Raji (cell line): ENCODE measurements around the gene SLC25A43.

Experiments used
- POLR2A ChIP-seq: IDR thresholded peaks from 2 replicates; pipeline ENCODE4 v1.6.1; 2011; ENCODE audit warnings: low read depth, low read length, control low read depth; ENCODE audit not compliant: insufficient read depth

The SLC25A43 gene

DNA sequence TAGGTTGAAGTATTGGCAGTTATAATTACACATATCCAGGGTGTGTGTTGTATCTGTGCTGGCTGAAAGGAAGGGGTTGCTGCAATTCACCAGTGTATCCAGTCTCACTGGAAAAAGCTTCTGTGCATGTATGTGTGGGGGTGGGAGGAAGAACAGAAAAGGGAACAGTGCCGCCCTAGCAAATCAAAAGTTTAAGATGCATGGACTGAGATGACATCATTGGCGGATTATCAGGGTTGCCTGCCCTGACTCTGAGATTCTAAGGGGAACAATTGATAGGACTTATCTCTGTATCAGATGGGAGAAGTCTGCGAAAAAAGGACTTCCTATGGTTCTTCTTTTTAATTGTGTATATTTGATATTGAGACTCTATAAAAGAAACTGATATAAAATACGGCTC is 3.5 kb downstream of the SLC25A43 start:
- no peak for TF ChIP-seq POLR2A

- TF ChIP-seq POLR2A: no peak
Observed at GRCh38 chrX:119406776-119407175, 7.6 kb downstream of the SLC25A43 start.

DNA sequence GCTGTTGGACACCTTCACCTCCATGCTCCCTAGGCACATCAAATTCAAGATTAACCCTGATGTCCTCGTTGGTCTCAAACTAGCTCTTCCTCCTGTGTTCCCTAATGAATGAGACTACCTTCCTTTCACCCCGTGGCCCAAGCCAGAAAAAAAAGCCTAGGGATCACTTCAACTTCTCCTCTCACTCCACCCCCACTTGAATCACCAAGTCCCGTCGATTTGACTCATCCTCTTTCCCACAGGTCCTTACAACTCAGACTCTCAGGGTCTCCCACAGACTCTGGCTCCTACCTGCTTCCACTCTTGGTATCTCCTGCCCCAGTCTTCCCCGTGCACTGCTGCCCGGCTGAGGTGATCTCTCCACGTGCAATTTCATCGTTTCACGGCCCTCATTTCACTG is 8.5 kb downstream of the SLC25A43 start:
- TF ChIP-seq POLR2A: no peak

DNA sequence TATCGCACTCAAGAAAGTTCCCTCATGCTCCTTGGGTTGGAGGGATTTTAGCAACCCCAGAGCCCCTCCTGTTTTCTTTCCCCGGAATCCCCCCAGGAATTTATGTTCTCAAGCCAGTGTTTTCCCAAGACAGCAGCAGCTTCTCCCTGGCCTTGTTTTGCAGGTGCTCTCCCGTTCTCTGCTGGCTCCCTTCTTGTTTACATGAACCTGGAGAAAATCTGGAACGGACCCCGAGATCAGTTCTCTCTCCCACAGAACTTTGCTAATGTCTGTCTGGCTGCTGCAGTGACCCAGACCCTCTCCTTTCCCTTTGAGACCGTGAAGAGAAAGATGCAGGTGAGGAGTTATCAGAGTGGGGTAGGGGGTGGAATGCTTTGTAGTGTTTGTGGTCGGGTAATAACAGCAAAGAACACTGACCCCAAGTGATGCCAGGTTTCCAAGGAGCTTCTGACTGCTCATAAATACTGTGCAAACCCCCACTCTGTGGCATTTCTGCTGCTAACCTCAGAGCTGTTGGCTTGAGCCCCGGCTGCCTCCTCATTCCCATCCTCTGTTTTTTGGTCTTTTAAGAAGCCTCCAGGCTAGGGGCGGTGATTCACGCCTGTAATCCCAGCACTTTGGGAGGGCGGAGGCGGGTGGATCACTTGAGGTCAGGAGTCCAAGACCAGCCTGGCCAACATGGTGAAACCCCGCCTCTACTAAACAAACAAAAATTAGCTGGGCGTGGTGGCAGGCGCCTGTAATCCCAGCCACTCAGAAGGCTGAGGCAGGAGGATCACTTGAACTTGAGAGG is 11.1 kb downstream of the SLC25A43 start:
- no peak for TF ChIP-seq POLR2A

- no peak for TF ChIP-seq POLR2A
Observed at GRCh38 chrX:119410854-119411253, 11.7 kb downstream of the SLC25A43 start.

DNA sequence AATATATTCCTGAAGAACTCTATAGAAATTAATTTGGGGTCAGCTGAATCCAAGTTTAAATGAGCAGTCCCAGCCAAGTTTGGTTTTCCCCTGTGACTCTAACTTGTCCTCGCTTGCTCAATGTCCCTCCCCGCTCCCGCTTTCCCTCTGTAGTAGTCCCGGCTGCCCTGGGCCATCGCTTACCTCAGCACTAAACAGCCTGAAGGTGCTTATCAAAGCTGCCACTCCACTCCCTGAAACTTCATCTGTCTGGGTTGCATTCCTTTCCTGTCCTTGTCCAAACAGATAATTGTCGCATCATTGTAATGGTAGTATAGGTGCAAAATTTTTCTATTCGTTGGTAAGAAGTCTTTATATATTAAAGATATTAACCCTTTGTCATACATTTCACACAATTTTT is 12.8 kb downstream of the SLC25A43 start:
- TF ChIP-seq POLR2A: no peak

- no peak for TF ChIP-seq POLR2A
Observed at GRCh38 chrX:119417376-119417775, 18.2 kb downstream of the SLC25A43 start.

GRCh38 chrX:119417842-119418241 is 18.7 kb downstream of the SLC25A43 start:
- TF ChIP-seq POLR2A: no peak

GRCh38 chrX:119419146-119419545 is 20.0 kb downstream of the SLC25A43 start:
- no peak for TF ChIP-seq POLR2A

DNA sequence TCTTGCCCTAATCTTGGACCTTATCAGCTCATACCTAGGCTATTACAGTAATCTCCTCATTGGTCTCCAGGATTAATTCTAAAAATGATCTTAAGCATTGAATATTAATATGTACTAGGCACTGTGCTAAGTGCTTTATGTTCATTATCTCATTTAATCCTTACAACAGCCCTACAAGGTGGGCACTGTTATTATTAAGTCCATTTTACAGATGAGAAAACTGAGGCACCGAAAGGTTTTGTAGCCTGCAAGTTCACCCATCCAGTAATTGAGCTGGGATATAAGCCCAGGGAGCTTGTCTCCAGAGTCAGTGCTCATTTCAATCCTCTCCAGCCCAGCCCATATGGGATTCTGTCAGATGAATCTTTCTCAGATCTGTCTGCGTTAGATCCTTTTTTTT is 20.8 kb downstream of the SLC25A43 start:
- TF ChIP-seq POLR2A: no peak

DNA sequence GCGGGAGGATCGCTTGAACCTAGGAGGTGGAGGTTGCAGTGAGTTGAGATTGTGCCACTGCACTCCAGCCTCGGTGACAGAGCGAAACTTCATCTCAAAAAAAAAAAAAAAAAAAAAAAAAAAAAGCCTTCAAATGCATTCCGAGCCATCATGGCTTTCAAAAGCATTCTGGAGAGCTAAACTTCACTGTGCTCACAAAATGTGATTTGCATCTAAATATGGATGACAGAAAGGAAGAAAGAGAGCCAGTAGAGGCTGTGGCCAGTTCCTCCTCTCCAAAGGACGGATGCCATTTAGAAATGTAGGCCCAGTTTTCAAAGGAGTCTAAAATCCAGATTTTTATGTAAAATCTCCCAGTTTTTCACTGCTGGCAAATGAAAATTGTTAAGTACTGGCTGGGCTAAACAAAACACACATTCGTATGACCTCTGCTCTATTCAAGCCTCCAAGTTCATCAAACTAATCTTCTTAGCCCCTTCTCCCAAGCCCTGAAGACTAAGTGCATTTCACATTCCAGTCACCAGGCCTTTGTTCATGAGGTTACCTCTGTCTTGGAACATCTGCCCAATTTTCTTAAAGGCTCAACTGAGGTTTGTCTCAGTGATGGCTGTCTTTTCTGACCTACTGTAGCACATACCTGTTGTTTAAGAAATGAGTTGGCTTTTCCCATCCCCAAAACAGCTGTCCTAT is 22.0 kb downstream of the SLC25A43 start:
- no peak for TF ChIP-seq POLR2A

- TF ChIP-seq POLR2A: no peak
Observed at GRCh38 chrX:119423631-119424030, 24.5 kb downstream of the SLC25A43 start.

- TF ChIP-seq POLR2A: no peak
Observed at GRCh38 chrX:119424999-119425398, 25.9 kb downstream of the SLC25A43 start.

DNA sequence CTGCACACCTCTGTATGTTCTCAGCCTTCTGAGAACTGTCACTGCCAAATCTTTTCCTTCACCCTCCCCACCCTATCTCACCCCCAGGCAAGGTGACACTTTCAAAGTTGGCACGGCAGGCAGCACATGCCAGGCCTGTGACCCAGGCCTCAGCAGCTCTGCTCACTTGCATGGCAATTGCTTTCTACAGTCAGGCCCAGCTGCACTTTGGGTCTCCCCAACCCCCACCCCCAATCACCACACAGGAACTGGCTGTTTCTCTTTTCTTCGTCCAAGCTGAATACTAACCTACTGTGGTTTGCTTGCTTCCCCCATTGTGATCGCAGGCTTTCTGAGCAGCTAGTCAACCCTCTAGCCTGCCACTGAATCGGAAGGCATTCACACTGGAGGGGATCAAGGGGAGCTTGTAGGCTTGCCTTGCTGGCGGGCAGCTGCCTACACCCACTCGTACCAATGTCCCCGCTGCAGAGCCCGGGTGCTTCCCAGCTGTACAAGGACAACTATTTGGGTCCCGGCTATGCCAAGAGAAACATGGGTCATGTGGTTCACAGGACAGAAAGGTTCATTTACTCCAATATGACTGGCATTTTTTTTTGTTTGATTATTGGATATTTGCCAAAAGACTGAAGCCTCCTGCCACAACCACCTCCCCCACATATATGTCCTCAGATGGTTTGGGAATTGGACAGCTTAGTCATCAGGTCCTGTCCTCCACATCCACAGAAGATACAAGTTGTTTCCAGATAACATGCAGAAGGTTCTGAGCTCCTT is 28.1 kb downstream of the SLC25A43 start:
- TF ChIP-seq POLR2A: no peak

DNA sequence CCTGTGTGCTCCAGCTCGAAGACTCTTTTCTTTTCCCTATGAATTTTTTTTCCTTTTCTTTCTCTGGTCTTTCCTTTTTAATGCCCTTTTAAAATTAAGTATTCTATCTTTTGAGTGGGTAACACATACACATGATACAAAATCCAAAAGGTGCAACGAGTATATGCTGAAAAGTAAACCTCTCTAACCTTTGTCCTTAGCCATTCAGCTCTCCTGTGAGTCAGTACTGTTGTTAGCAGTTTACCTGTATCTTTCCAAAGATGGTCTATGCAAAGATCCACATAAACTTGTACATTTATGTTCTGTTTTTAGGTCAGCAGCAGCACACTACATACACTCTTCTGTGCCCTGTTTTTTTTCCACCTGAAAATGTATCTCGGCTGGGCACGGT is 28.7 kb downstream of the SLC25A43 start:
- no peak for TF ChIP-seq POLR2A

- no peak for TF ChIP-seq POLR2A
Observed at GRCh38 chrX:119429471-119429870, 30.3 kb downstream of the SLC25A43 start.
